Measurements from ENCODE around the gene TLE3. TPM values are rescaled to one million over a fixed set of nuclear protein-coding genes. Genes with fewer than 3 reads are reported as not detected.

Gene TLE3
- total and polyA plus RNA-seq, 2 of the 13 experiments (the other 11 are each of a cell fraction or from before 2014, with no cell fraction given) = 11.9 to 13.8 TPM

DNA sequence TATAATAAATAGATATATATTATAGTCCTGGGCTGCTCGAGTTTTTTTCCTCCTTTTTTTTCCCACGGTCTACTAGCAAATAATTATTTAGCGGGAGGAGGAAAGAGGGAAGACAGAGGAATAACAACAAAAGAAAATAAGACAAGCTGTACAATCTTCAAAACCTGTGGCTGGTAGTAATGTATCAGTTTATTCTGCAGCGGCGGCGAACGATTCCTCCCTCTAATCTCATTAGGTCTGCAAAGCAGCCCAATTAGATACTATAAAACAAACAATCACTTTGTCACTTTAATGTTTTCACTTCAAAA is 390 bp upstream of the TLE3 start (continued):
- TF ChIP-seq NR2F1 (CRISPR knock-in tag; IDR thresholded peaks at IDR 0.05) (no peak), ZFYVE20 (CRISPR knock-in tag; IDR thresholded peaks at IDR 0.05; ENCODE audit: borderline replicate concordance, low read depth) (no peak), PHF8 (CRISPR knock-in tag; IDR thresholded peaks at IDR 0.05) (no peak), CHD4 (IDR thresholded peaks at IDR 0.05; ENCODE audit: borderline replicate concordance, low read length) (0 out of 2 replicates have a peak, but pooled peaks have one; percentile 46), SMAD9 (CRISPR knock-in tag; IDR thresholded peaks at IDR 0.05) (no peak), ZNF124 (CRISPR knock-in tag; IDR thresholded peaks at IDR 0.05) (no peak), KDM5B (CRISPR knock-in tag; IDR thresholded peaks at IDR 0.05; ENCODE audit: borderline replicate concordance) (no peak), RFXANK (CRISPR knock-in tag; IDR thresholded peaks at IDR 0.05) (no peak), AHR (CRISPR knock-in tag; IDR thresholded peaks at IDR 0.05) (no peak), SIN3A (IDR thresholded peaks at IDR 0.05; ENCODE audit: borderline replicate concordance, low read depth, low read length) (no peak), ZNF121 (CRISPR knock-in tag; IDR thresholded peaks at IDR 0.05) (no peak), ZBTB2 (CRISPR knock-in tag; IDR thresholded peaks at IDR 0.05; ENCODE audit: low read depth) (0 out of 2 replicates have a peak, but pooled peaks have one; percentile 16), HIVEP1 (CRISPR knock-in tag; IDR thresholded peaks at IDR 0.05) (no peak), ZBTB8A (CRISPR knock-in tag; IDR thresholded peaks at IDR 0.05; ENCODE audit: borderline replicate concordance, low read depth) (no peak), HES4 (CRISPR knock-in tag; IDR thresholded peaks at IDR 0.05; ENCODE audit: borderline replicate concordance) (no peak), SETDB1 (CRISPR knock-in tag; IDR thresholded peaks at IDR 0.05; ENCODE audit: borderline replicate concordance) (no peak), ZSCAN12 (CRISPR knock-in tag; IDR thresholded peaks at IDR 0.05) (no peak), ZNF772 (CRISPR knock-in tag; IDR thresholded peaks at IDR 0.05) (no peak), ZBTB49 (CRISPR knock-in tag; IDR thresholded peaks at IDR 0.05; ENCODE audit: borderline replicate concordance) (no peak), ZSCAN31 (CRISPR knock-in tag; IDR thresholded peaks at IDR 0.05; ENCODE audit: low read depth) (no peak), ZFX (CRISPR knock-in tag; IDR thresholded peaks at IDR 0.05; ENCODE audit: low read depth) (peak; percentile 0; the same call in 1 of the 2 replicates)
- TF ChIP-seq, protein P1, sequence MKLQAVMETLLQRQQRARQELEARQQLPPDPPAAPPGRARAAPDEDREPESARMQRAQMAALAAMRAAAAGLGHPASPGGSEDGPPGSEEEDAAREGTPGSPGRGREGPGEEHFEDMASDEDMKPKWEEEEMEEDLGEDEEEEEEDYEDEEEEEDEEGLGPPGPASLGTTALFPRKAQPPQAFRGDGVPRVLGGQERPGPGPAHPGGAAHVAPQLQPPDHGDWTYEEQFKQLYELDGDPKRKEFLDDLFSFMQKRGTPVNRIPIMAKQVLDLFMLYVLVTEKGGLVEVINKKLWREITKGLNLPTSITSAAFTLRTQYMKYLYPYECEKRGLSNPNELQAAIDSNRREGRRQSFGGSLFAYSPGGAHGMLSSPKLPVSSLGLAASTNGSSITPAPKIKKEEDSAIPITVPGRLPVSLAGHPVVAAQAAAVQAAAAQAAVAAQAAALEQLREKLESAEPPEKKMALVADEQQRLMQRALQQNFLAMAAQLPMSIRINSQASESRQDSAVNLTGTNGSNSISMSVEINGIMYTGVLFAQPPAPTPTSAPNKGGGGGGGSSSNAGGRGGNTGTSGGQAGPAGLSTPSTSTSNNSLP (IDR thresholded peaks at IDR 0.05; ENCODE audit: low read depth, low read length) = 0 out of 2 replicates have a peak, but pooled peaks have one; percentile 1
